Uterus (tissue), 2 donors: ENCODE data around the gene EIF2A.

Experiments
- POLR2A ChIP-seq, 2 donors: fragments of 450-650 bp; IDR thresholded peaks; one replicate each; pipeline ENCODE4 v1.6.1; 2016; ENCODE audit warnings: antibody characterized with exemption in 2 of 2, mild to moderate bottlenecking in 1 of 2, moderate library complexity in 1 of 2
- TF ChIP-seq, protein P1 (sequence below), 4 experiments: fragments of 200-600 bp in 2 of 4; fragments of 450-650 bp in 2 of 4; sonication (generic) in 2 of 4; IDR thresholded peaks; one replicate each; pipeline ENCODE4 v1.5.1; 2016 to 2019; ENCODE audit warnings: antibody characterized with exemption in 4 of 4, mild to moderate bottlenecking in 2 of 4, moderate library complexity in 1 of 4

DNA sequence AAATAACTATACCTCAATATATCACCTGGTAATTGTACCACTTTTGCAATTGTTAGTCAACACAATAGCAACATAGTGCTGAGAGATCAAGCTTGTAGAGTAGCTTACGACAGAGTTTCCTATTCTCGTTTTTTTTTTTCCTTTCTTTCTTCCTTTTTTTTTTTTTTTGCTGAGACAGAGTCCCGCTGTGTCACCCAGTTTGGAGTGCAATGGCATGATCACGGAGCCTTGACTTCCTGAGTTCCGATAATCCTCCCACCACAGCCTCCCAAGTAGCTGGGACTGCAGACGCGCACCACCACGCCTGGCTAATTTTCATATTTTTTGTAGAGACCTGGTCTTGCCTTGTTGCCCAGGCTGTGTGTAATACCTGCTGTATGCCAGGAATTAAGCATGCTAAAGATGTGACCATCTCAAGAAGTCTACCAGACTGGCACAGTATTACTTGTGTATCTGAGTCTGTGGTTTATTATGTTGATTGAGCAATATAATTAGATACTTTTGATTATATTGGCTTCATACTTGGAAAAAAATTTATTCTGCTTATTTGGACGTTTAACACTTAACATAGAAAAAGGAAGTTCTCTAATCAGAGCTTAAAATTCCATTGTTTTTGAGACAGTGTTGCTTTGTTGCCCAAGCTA is 59.5 kb downstream of the EIF2A start:
- TF ChIP-seq, protein P1, sequence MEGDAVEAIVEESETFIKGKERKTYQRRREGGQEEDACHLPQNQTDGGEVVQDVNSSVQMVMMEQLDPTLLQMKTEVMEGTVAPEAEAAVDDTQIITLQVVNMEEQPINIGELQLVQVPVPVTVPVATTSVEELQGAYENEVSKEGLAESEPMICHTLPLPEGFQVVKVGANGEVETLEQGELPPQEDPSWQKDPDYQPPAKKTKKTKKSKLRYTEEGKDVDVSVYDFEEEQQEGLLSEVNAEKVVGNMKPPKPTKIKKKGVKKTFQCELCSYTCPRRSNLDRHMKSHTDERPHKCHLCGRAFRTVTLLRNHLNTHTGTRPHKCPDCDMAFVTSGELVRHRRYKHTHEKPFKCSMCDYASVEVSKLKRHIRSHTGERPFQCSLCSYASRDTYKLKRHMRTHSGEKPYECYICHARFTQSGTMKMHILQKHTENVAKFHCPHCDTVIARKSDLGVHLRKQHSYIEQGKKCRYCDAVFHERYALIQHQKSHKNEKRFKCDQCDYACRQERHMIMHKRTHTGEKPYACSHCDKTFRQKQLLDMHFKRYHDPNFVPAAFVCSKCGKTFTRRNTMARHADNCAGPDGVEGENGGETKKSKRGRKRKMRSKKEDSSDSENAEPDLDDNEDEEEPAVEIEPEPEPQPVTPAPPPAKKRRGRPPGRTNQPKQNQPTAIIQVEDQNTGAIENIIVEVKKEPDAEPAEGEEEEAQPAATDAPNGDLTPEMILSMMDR (IDR thresholded peaks at IDR 0.05): no peak
- TF ChIP-seq POLR2A (IDR thresholded peaks at IDR 0.05): no peak
